HG03469 (cell line): Measurements from ENCODE around the gene WDR93.

Experiments used
- ATAC-seq: cut with Tn5 transposase; IDR thresholded peaks from one replicate; pipeline ENCODE4 v1.9.1; 2021; ENCODE audit warnings: mild to moderate bottlenecking, moderate library complexity, moderate number of reproducible peaks; ENCODE audit not compliant: unreplicated experiment

The WDR93 gene

GRCh38 chr15:89690276-89691218 lies at the start of gene WDR93, which contains the start of gene PEX11A:
TSS of gene WDR93 (plus strand) at chr15:89690811. CDS start at chr15:89701747, 10,936 bp downstream.
TSS of gene PEX11A (minus strand) at chr15:89690754. CDS start at chr15:89690632, 122 bp downstream.
- ATAC-seq = peak; percentile 76

- ATAC-seq = no peak
These were observed 49.6 kb upstream of the WDR93 start for GRCh38 chr15:89641053-89641452.

GRCh38 chr15:89642106-89642505 lies 48.5 kb upstream of the WDR93 start:
- no peak for ATAC-seq

- ATAC-seq = no peak
These were observed 44.9 kb upstream of the WDR93 start for GRCh38 chr15:89645680-89646079.

- ATAC-seq = no peak
These were observed 44.0 kb upstream of the WDR93 start for GRCh38 chr15:89646416-89647141.

- no peak for ATAC-seq
These were observed 43.3 kb upstream of the WDR93 start for GRCh38 chr15:89647191-89647851.

- no peak for ATAC-seq
These were observed 42.3 kb upstream of the WDR93 start for GRCh38 chr15:89648106-89649012.

GRCh38 chr15:89649013-89649625 lies 41.5 kb upstream of the WDR93 start:
- ATAC-seq = no peak

- ATAC-seq = no peak
These were observed 40.9 kb upstream of the WDR93 start for GRCh38 chr15:89649716-89650115.

- ATAC-seq = no peak
These were observed 38.5 kb upstream of the WDR93 start for GRCh38 chr15:89652131-89652530.

- no peak for ATAC-seq
These were observed 37.9 kb upstream of the WDR93 start for GRCh38 chr15:89652666-89653065.

- no peak for ATAC-seq
These were observed 37.0 kb upstream of the WDR93 start for GRCh38 chr15:89653578-89653977.

- no peak for ATAC-seq
These were observed 36.3 kb upstream of the WDR93 start for GRCh38 chr15:89654301-89654761.

- no peak for ATAC-seq
These were observed 35.5 kb upstream of the WDR93 start, which contains the start of gene KIF7 for GRCh38 chr15:89654847-89655805. TSS of gene KIF7 (minus strand) at chr15:89655467. CDS start at chr15:89652930, 2,537 bp downstream.

- ATAC-seq = no peak
These were observed 34.3 kb upstream of the WDR93 start for GRCh38 chr15:89656116-89656815.

GRCh38 chr15:89657686-89658200 lies 32.9 kb upstream of the WDR93 start:
- ATAC-seq = no peak

- ATAC-seq = no peak
These were observed 31.3 kb upstream of the WDR93 start for GRCh38 chr15:89659295-89659694.

GRCh38 chr15:89660556-89660955 lies 30.1 kb upstream of the WDR93 start:
- no peak for ATAC-seq
